Midbrain (tissue), 1 donor: ENCODE data around the gene LZTFL1.
"Not testable (repeated sequence)": the region's sequence is repeated elsewhere in the genome, so short reads cannot be mapped to it uniquely, and the experiment has no call there.

ENCODE experiments used
- DNase-seq: peaks from one replicate; lab custom pipeline; 2025; lab: John Stamatoyannopoulos, UW

Gene LZTFL1

GRCh38 chr3:45864760-45865519 is 23.0 kb upstream of the LZTFL1 start:
- DNase-seq: no peak

GRCh38 chr3:45861043-45861719 is 19.3 kb upstream of the LZTFL1 start:
- no peak for DNase-seq

GRCh38 chr3:45860481-45860880 is 18.6 kb upstream of the LZTFL1 start:
- DNase-seq: no peak

- no peak for DNase-seq
Observed at GRCh38 chr3:45858809-45859543, 17.1 kb upstream of the LZTFL1 start.

- not testable (repeated sequence) for DNase-seq
Observed at GRCh38 chr3:45857024-45857423, 15.1 kb upstream of the LZTFL1 start.

- DNase-seq: not testable (repeated sequence)
Observed at GRCh38 chr3:45856323-45856722, 14.4 kb upstream of the LZTFL1 start.

- no peak for DNase-seq
Observed at GRCh38 chr3:45852828-45853227, 10.9 kb upstream of the LZTFL1 start.

- no peak for DNase-seq
Observed at GRCh38 chr3:45848392-45848791, 6.5 kb upstream of the LZTFL1 start.

GRCh38 chr3:45844616-45845015 is 2.7 kb upstream of the LZTFL1 start:
- no peak for DNase-seq

- DNase-seq: no peak
Observed at GRCh38 chr3:45842851-45843625, 1.1 kb upstream of the LZTFL1 start.

GRCh38 chr3:45841420-45841756 is 531 bp downstream of the LZTFL1 start:
- DNase-seq: peak; percentile 15

- no peak for DNase-seq
Observed at GRCh38 chr3:45838466-45838865, 3.5 kb downstream of the LZTFL1 start.

- no peak for DNase-seq
Observed at GRCh38 chr3:45832699-45833098, 9.2 kb downstream of the LZTFL1 start.

- DNase-seq: no peak
Observed at GRCh38 chr3:45830121-45830520, 11.8 kb downstream of the LZTFL1 start.

- no peak for DNase-seq
Observed at GRCh38 chr3:45826908-45827307, 15.0 kb downstream of the LZTFL1 start.

- DNase-seq: no peak
Observed at GRCh38 chr3:45826321-45826720, 15.6 kb downstream of the LZTFL1 start.

GRCh38 chr3:45821127-45821526 is 20.8 kb downstream of the LZTFL1 start:
- DNase-seq: no peak

GRCh38 chr3:45819543-45819942 is 22.4 kb downstream of the LZTFL1 start:
- no peak for DNase-seq

GRCh38 chr3:45817831-45818522 is 23.9 kb downstream of the LZTFL1 start:
- no peak for DNase-seq

- no peak for DNase-seq
Observed at GRCh38 chr3:45816544-45816943, 25.4 kb downstream of the LZTFL1 start.

GRCh38 chr3:45814322-45814721 is 27.6 kb downstream of the LZTFL1 start:
- DNase-seq: no peak
